Cardiac muscle cell (in vitro differentiated cells and primary cell): ENCODE data around the gene ANO1. TPM values are rescaled to one million over a fixed set of nuclear protein-coding genes. Genes with fewer than 3 reads are reported as not detected.

Source experiments
- DNase-seq, 2 donors: peaks; one replicate each; pipeline versions ENCODE4 v3.0.0 to v3.0.0-alpha.2; 2010 to 2017; ENCODE audit warnings: low read depth in 1 of 2, low spot score in 1 of 2
- H3K27ac ChIP-seq: fragments of 200-600 bp; sonication (generic); 2 replicates; pipeline ENCODE4 v1.5.1; 2016
- H3K27me3 ChIP-seq: fragments of 200-600 bp; sonication (generic); 2 replicates; pipeline ENCODE4 v1.6.0; 2016; ENCODE audit warnings: control low read depth
- H3K36me3 ChIP-seq: fragments of 200-600 bp; sonication (generic); 2 replicates; pipeline ENCODE4 v1.5.1; 2016; ENCODE audit warnings: control low read depth
- H3K4me1 ChIP-seq: fragments of 200-600 bp; sonication (generic); 2 replicates; pipeline ENCODE4 v1.8.1; 2017; ENCODE audit warnings: low read depth, mild to moderate bottlenecking, mixed run types
- H3K4me3 ChIP-seq: fragments of 200-600 bp; sonication (generic); 2 replicates; pipeline ENCODE4 v1.5.1; 2016; ENCODE audit warnings: mild to moderate bottlenecking
- H3K9me3 ChIP-seq: fragments of 200-600 bp; sonication (generic); 2 replicates; pipeline ENCODE4 v1.5.1; 2017; ENCODE audit warnings: low read depth, mild to moderate bottlenecking, control low read depth
- polyA plus RNA-seq: library from polyadenylated mRNA; unstranded; fragments of >200 nt; fragmentation: Nextera tagmentation; extraction: Ambion mirVana; gene quantifications from 2 replicates; pipeline ENCODE4 v1.2.1, GENCODE V29; 2016
- total RNA-seq: library from RNA; depleted of rRNA; stranded (reverse); fragments of >200 nt; gene quantifications from 2 replicates; pipeline ENCODE4 v1.2.3, GENCODE V29; 2016
- TF ChIP-seq, protein P1 (sequence below): IDR thresholded peaks from 2 replicates; pipeline ENCODE4 v1.5.1; 2012; ENCODE audit warnings: low read depth, mild to moderate bottlenecking, low read length

Gene ANO1
- 0.86 and 1.2 TPM in 2 replicates for total RNA-seq
- 0.09 TPM in 1 of 2 replicates, not detected in the other for polyA plus RNA-seq

DNA sequence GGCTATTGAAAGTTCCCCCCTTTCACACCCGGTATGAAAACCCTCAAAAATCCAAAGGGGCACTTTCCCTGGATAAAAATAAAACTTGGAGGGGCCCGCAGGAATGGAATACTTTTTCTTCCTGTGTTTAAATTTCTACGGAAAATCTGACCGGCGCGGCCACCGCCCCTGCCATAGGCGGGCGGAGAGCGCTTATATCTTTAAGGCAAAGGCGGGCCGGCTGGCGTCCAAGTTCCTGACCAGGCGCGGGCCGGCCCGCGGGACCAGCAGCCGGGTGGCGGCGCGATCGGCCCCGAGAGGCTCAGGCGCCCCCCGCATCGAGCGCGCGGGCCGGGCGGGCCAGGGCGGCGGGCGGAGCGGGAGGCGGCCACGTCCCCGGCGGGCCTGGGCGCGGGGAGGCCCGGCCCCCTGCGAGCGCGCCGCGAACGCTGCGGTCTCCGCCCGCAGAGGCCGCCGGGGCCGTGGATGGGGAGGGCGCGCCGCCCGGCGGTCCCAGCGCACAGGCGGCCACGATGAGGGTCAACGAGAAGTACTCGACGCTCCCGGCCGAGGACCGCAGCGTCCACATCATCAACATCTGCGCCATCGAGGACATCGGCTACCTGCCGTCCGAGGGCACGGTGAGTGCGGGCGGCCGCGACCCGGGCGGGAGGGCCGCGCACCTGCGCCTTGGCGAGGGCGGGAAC is at the start of gene ANO1:
Gene ANO1, plus strand, starts transcription at position 223 of the 686 bp plus-strand sequence. Its CDS starts 290 bp downstream, at position 513.
- no peaks in the 10 kb centered on the region for H3K9me3 ChIP-seq
- H3K4me1 ChIP-seq: no peaks in the 10 kb centered on the region
- DNase-seq: peak; percentile 8 to 50
- TF ChIP-seq, protein P1, sequence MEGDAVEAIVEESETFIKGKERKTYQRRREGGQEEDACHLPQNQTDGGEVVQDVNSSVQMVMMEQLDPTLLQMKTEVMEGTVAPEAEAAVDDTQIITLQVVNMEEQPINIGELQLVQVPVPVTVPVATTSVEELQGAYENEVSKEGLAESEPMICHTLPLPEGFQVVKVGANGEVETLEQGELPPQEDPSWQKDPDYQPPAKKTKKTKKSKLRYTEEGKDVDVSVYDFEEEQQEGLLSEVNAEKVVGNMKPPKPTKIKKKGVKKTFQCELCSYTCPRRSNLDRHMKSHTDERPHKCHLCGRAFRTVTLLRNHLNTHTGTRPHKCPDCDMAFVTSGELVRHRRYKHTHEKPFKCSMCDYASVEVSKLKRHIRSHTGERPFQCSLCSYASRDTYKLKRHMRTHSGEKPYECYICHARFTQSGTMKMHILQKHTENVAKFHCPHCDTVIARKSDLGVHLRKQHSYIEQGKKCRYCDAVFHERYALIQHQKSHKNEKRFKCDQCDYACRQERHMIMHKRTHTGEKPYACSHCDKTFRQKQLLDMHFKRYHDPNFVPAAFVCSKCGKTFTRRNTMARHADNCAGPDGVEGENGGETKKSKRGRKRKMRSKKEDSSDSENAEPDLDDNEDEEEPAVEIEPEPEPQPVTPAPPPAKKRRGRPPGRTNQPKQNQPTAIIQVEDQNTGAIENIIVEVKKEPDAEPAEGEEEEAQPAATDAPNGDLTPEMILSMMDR: no peak
- peaks cover 95% of the 10 kb centered on the region for H3K27me3 ChIP-seq
- H3K36me3 ChIP-seq: no peaks in the 10 kb centered on the region
- H3K27ac ChIP-seq: no peak within 1 kb of the TSS
- H3K4me3 ChIP-seq: peak within 1 kb of the TSS; percentile 15

DNA sequence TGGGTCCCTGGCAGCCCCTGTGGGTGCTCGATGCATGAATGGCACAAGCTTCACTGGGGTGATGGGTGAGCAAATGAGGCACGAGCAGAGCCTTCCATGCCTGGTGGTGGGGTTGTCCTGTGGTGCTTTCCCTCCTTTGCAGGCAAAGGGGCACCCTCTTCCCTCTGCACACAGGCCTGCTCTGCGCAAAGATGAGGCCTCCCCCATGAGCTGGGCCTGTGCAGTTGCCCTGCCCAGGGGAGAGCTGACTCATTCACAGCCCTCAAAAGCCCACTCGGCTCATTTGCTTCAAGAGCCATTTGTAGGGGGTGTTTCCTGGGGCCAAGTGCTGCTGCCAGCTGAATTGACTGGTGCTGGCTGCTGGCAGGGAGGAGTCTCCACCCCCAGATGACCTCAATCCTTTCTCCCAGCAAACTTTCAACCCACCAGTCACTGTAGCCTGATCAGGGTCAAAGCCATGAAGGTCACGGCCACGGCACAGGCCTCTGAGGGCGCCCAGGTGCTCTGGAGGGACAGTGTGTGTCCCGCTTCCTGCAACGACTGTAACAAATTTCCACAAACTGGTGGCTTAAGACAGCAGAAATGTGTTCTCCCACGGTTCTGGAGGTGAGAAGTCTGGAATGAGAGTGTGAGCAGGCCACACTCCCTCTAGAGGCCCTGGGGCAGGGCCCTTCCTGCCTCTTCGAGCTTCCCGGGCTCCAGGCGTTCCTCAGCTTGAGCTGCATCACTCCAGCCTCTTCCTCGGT is 48.8 kb upstream of the ANO1 start:
- peak in 1 of 2 donors; percentile 31 for DNase-seq
- H3K27ac ChIP-seq: no peak overlapping the region

DNA sequence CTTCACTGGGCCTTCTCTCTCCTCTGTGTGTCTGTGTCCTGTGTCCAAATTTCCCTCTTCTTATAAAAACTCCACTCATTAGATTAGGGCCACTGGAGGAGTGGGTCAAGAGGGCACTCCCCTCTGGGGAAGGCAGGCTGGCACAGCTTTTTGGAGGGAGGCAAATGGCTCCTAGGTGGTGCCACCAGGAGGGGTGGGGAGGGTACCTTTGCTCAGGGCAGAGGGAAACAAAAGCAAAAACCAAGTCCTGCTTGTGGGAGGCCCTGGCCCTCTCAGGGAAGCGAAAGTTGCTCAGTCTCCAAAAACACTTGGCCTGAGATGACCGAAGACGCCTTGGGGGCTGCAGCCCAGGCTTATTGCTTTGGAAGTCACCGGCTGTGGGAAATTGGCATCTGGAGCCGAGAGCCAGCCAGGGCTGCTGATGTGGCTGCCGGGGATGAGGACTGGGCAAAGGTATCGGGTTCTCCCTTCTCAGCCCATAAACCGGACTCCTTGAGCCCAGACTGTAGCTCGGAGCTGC is 48.2 kb upstream of the ANO1 start:
- Histone ChIP-seq H3K27ac (no peak overlapping the region), H3K27me3 (peaks cover 3% of the 10 kb centered on the region), H3K4me1 (no peaks in the 10 kb centered on the region), H3K36me3 (no peaks in the 10 kb centered on the region), H3K9me3 (no peaks in the 10 kb centered on the region), H3K4me3 (no peak overlapping the region)
- TF ChIP-seq, protein P1: no peak
- no peak for DNase-seq

More for the DNA sequence above, 48.8 kb upstream of the ANO1 start:
- H3K36me3 ChIP-seq: no peaks in the 10 kb centered on the region
- TF ChIP-seq, protein P1: no peak
- peaks cover 3% of the 10 kb centered on the region for H3K27me3 ChIP-seq
- H3K9me3 ChIP-seq: no peaks in the 10 kb centered on the region
- H3K4me3 ChIP-seq: no peak overlapping the region
- H3K4me1 ChIP-seq: no peaks in the 10 kb centered on the region

DNA sequence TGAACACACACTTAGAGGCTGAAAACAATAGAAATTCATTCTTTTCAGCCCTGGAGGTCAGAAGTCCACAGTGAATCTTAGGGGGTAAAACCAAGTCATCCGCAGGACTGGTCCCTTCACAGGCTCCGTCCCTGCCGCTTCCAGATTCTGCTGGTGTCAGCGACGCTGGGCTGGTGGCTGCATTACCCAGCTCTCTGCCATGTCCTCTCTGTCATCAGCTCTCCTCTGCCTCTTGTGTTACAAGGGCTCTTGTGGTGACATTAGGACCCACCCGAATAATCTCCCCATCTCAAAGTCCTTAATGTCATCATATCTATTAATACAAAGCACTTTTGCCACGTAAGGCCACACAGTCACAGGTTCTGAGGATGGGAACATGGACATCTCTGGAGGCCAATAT is 47.7 kb upstream of the ANO1 start:
- DNase-seq: no peak
- TF ChIP-seq, protein P1: no peak
- Histone ChIP-seq H3K27me3 (peaks cover 3% of the 10 kb centered on the region), H3K27ac (no peak overlapping the region), H3K4me1 (no peaks in the 10 kb centered on the region), H3K4me3 (no peak overlapping the region), H3K36me3 (no peaks in the 10 kb centered on the region), H3K9me3 (no peaks in the 10 kb centered on the region)

DNA sequence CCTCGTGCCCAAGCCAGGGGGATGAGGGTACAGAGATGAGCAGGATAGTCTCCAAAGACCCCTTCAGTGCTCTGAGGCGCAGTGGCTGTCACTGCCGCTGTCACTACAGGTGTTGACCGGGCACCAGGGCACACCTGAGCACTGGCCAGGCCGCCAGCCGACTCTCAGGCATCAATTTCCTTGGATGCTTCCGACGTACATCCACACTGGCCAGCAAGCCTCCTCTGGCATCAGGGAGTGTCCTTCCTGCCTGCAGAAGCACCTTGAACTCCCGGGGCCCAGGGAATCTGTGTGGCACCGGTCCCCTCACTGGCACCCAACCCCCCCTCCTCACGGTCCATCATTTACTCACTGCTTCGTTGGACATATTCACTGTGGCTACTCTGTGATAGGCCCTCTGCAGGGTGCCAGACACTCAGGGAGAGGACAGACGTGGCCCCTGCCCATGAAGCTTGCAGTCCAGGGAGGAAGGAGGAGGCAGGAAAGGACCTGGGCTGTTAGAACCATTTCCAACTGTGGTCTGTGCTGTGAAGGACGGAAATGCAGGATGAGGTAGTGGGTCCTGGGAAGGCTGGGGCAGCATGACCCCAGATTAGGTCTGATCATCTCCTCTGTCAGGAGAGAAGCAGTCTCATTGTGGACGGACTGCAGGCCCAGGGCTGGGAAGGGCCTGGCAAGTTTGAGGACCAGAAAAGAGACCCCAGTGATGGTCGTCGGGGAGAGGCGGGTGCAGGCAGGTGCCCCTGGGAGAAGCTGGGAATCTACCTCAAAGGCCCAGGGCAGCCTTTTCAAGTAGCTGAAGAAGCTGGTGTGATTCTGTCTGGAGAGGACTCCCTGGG is 46.3 kb upstream of the ANO1 start:
- TF ChIP-seq, protein P1: no peak
- H3K36me3 ChIP-seq: no peaks in the 10 kb centered on the region
- no peak overlapping the region for H3K4me3 ChIP-seq
- H3K4me1 ChIP-seq: no peaks in the 10 kb centered on the region
- H3K27me3 ChIP-seq: peaks cover 3% of the 10 kb centered on the region
- no peak for DNase-seq
- H3K27ac ChIP-seq: no peak overlapping the region
- H3K9me3 ChIP-seq: no peaks in the 10 kb centered on the region
